Ishikawa (cell line): ENCODE measurements around the gene CIT.

ENCODE experiments used
- EP300 ChIP-seq: IDR thresholded peaks from 2 replicates; pipeline ENCODE4 v1.6.1; 2012; ENCODE audit warnings: borderline replicate concordance
- RAD21 ChIP-seq: IDR thresholded peaks from 2 replicates; pipeline ENCODE4 v1.6.1; 2012; ENCODE audit warnings: low read depth
- REST ChIP-seq: IDR thresholded peaks from 2 replicates; pipeline ENCODE4 v1.6.1; 2012; ENCODE audit warnings: low read depth, mild to moderate bottlenecking
- TCF12 ChIP-seq: IDR thresholded peaks from 2 replicates; pipeline ENCODE4 v1.6.1; 2012; ENCODE audit warnings: low read depth
- YY1 ChIP-seq: IDR thresholded peaks from 2 replicates; pipeline ENCODE4 v1.6.1; 2012; ENCODE audit warnings: low read depth

GRCh38 chr12:119791453-119791852 lies 85.7 kb downstream of the CIT start:
- TF ChIP-seq TCF12 (no peak), YY1 (no peak), EP300 (no peak), RAD21 (no peak), REST (no peak)
